SK-N-SH (cell line): Measurements from ENCODE around the gene PBX1. TPM values are rescaled to one million over a fixed set of nuclear protein-coding genes. Genes with fewer than 3 reads are reported as not detected.

ENCODE experiments used
- CTCF ChIA-PET: fragments of 300-600, 350-600 bp; formaldehyde crosslinking; extraction: SDS; loops from one replicate; lab custom pipeline; 2021; lab: Yijun Ruan, JAX
- POLR2A ChIA-PET: fragments of 350-600 bp; sonication (Branson Sonifier 250); formaldehyde crosslinking; extraction: SDS; loops from one replicate; lab custom pipeline; 2020; ENCODE audit warnings: antibody characterized with exemption, inconsistent platforms; lab: Yijun Ruan, JAX
- DNase-seq: peaks from one replicate; pipeline ENCODE4 v3.0.0; 2012
- H2AFZ ChIP-seq: fragments of 200-600 bp; sonication (generic); 2 replicates; pipeline ENCODE4 v1.8.1; 2016; ENCODE audit warnings: antibody characterized with exemption, mild to moderate bottlenecking, low read depth
- H3F3A ChIP-seq: fragments of 200-600 bp; sonication (generic); replicated peaks from 2 replicates; pipeline ENCODE3; 2016; ENCODE audit warnings: antibody characterized with exemption, mild to moderate bottlenecking; ENCODE audit not compliant: insufficient read depth
- H3K27ac ChIP-seq, 2 experiments: fragments of 200-500 bp in 1 of 2; fragments of 200-600 bp in 1 of 2; sonication (Bioruptor generic) in 1 of 2; sonication (generic), shearing (Covaris generic) in 1 of 2; 2 replicates each; pipeline versions ENCODE4 v1.5.1 to v1.6.1; 2014 to 2016; ENCODE audit warnings: low read depth in 2 of 2, inconsistent platforms in 1 of 2, low read length in 1 of 2, mild to moderate bottlenecking in 1 of 2, mixed read lengths in 1 of 2
- H3K27me3 ChIP-seq: fragments of 200-600 bp; sonication (generic), shearing (Covaris generic); 2 replicates; pipeline ENCODE4 v1.6.1; 2016; ENCODE audit warnings: mixed run types; ENCODE audit not compliant: insufficient read depth
- H3K36me3 ChIP-seq, 2 experiments: fragments of 200-500 bp in 1 of 2; fragments of 200-600 bp in 1 of 2; sonication (Bioruptor generic) in 1 of 2; sonication (generic) in 1 of 2; replicated peaks in 1 of 2; 2 replicates each; pipeline versions ENCODE3 to v1.5.1; 2014 to 2016; ENCODE audit warnings: low read length in 1 of 2, mild to moderate bottlenecking in 1 of 2; ENCODE audit not compliant: insufficient read depth in 2 of 2, control insufficient read depth in 1 of 2
- H3K4me1 ChIP-seq, 2 experiments: fragments of 200-500 bp in 1 of 2; fragments of 200-600 bp in 1 of 2; sonication (Bioruptor generic) in 1 of 2; sonication (generic), shearing (Covaris generic) in 1 of 2; 2 replicates each; pipeline versions ENCODE4 v1.5.1 to v1.6.1; 2014 to 2016; ENCODE audit warnings: low read depth in 1 of 2, low read length in 1 of 2, mixed run types in 1 of 2; ENCODE audit not compliant: insufficient read depth in 2 of 2, control insufficient read depth in 1 of 2
- H3K4me2 ChIP-seq: fragments of 200-600 bp; sonication (generic), shearing (Covaris generic); 2 replicates; pipeline ENCODE4 v1.6.1; 2017; ENCODE audit warnings: mixed run types
- H3K4me3 ChIP-seq, 2 experiments: fragments of 200-500 bp in 1 of 2; fragments of 200-600 bp in 1 of 2; sonication (Bioruptor generic) in 1 of 2; sonication (generic), shearing (Covaris generic) in 1 of 2; 2 replicates each; pipeline versions ENCODE4 v1.5.1 to v1.8.1; 2014 to 2016; ENCODE audit warnings: low read depth in 2 of 2, inconsistent platforms in 1 of 2, low read length in 1 of 2, mild to moderate bottlenecking in 1 of 2, mixed read lengths in 1 of 2, moderate library complexity in 1 of 2
- H3K79me2 ChIP-seq: fragments of 200-600 bp; sonication (generic); 2 replicates; pipeline ENCODE4 v1.8.1; 2017; ENCODE audit warnings: mild to moderate bottlenecking; ENCODE audit not compliant: insufficient read depth
- H3K9ac ChIP-seq: fragments of 200-600 bp; sonication (generic); 2 replicates; pipeline ENCODE4 v1.6.1; 2017; ENCODE audit warnings: mixed run types
- H3K9me2 ChIP-seq: fragments of 200-600 bp; sonication (generic); 2 replicates; pipeline ENCODE4 v1.6.1; 2017; ENCODE audit warnings: mixed run types
- H3K9me3 ChIP-seq: fragments of 200-600 bp; sonication (generic); 2 replicates; pipeline ENCODE4 v1.6.1; 2017; ENCODE audit warnings: mixed run types, mild to moderate bottlenecking, moderate library complexity
- H4K20me1 ChIP-seq: fragments of 200-600 bp; sonication (generic); 2 replicates; pipeline ENCODE4 v1.6.1; 2017; ENCODE audit warnings: mild to moderate bottlenecking, mixed run types; ENCODE audit not compliant: insufficient read depth
- ELF1 ChIP-seq: IDR thresholded peaks from 2 replicates; pipeline ENCODE4 v1.4.0; 2012
- EP300 ChIP-seq, 2 experiments: IDR thresholded peaks; 2 replicates each; pipeline versions ENCODE4 v1.4.0 to v1.6.1; 2012; ENCODE audit warnings: borderline replicate concordance in 1 of 2, low read depth in 1 of 2, low read length in 1 of 2
- EZH2phosphoT487 ChIP-seq: fragments of 200-600 bp; sonication (generic); IDR thresholded peaks from 2 replicates; pipeline ENCODE4 v1.6.1; 2017; ENCODE audit warnings: low read depth, mixed run types, mild to moderate bottlenecking, antibody characterized with exemption, moderate library complexity, borderline replicate concordance
- FOXJ3 ChIP-seq: sonication (generic); formaldehyde crosslinking; IDR thresholded peaks from 2 replicates; pipeline ENCODE4 v1.5.1; 2020; ENCODE audit warnings: mild to moderate bottlenecking, missing genetic modification reagents
- GABPA ChIP-seq: IDR thresholded peaks from 2 replicates; pipeline ENCODE4 v1.4.0; 2012; ENCODE audit warnings: low read depth, mild to moderate bottlenecking
- GATA2 ChIP-seq: sonication (generic); formaldehyde crosslinking; IDR thresholded peaks from 2 replicates; pipeline ENCODE4 v1.5.0; 2020; ENCODE audit warnings: mild to moderate bottlenecking, missing genetic modification reagents
- JUND ChIP-seq: IDR thresholded peaks from 2 replicates; pipeline ENCODE4 v1.4.0; 2012
- MEF2A ChIP-seq: IDR thresholded peaks from 2 replicates; pipeline ENCODE4 v1.4.0; 2012; ENCODE audit warnings: low read depth, borderline replicate concordance
- MXI1 ChIP-seq: IDR thresholded peaks from 2 replicates; pipeline ENCODE4 v1.6.1; 2012; ENCODE audit warnings: mild to moderate bottlenecking, low read depth, low read length, improper control_type of control experiment
- NFIC ChIP-seq: IDR thresholded peaks from 2 replicates; pipeline ENCODE4 v1.4.0; 2012; ENCODE audit warnings: borderline replicate concordance
- NRF1 ChIP-seq: IDR thresholded peaks from 2 replicates; pipeline ENCODE4 v1.6.1; 2012; ENCODE audit warnings: low read depth, mild to moderate bottlenecking, low read length
- RAD21 ChIP-seq: IDR thresholded peaks from 2 replicates; pipeline ENCODE4 v1.6.1; 2012; ENCODE audit warnings: mild to moderate bottlenecking, low read length
- RCOR1 ChIP-seq: fragments of 150-350 bp; IDR thresholded peaks from 2 replicates; pipeline ENCODE4 v1.6.1; 2017; ENCODE audit warnings: antibody characterized with exemption, low read length
- SIN3A ChIP-seq: IDR thresholded peaks from 2 replicates; pipeline ENCODE4 v1.6.1; 2012; ENCODE audit warnings: low read depth, mild to moderate bottlenecking, low read length, moderate library complexity, borderline replicate concordance
- SMC3 ChIP-seq: IDR thresholded peaks from 2 replicates; pipeline ENCODE4 v1.6.1; 2012; ENCODE audit warnings: low read depth, low read length, improper control_type of control experiment
- TAF1 ChIP-seq: IDR thresholded peaks from 2 replicates; pipeline ENCODE4 v1.6.1; 2012; ENCODE audit warnings: low read depth, mild to moderate bottlenecking, low read length, moderate library complexity, borderline replicate concordance
- TCF12 ChIP-seq: IDR thresholded peaks from 2 replicates; pipeline ENCODE4 v1.4.0; 2012
- WGBS: methylation state at CpG from one replicate; pipeline ENCODE4 v1.1.6; 2017; ENCODE audit warnings: low lambda C conversion rate; 5-methylcytosine and 5-hydroxymethylcytosine counted together
- polyA plus RNA-seq, 3 experiments: library from polyadenylated mRNA; depleted of rRNA; stranded (reverse); fragments of >200 nt; gene quantifications; 2 replicates each; pipeline ENCODE4 v1.2.3, GENCODE V29; 2012
- TF ChIP-seq, protein P1 (sequence below): IDR thresholded peaks from 2 replicates; pipeline ENCODE4 v1.4.0; 2012; ENCODE audit warnings: low read depth, borderline replicate concordance
- TF ChIP-seq, protein P2 (sequence below): IDR thresholded peaks from 2 replicates; pipeline ENCODE4; 2012

The PBX1 gene
- polyA plus RNA-seq, 1 of the 3 experiments (the other 2 are of a cell fraction) = 27.0 TPM

GRCh38 chr1:164708596-164708995 is 149.6 kb downstream of the PBX1 start:
- Histone ChIP-seq H3F3A (peaks cover 24% of the 10 kb centered on the region), H3K9me2 (no peaks in the 10 kb centered on the region), H3K79me2 (no peaks in the 10 kb centered on the region), H4K20me1 (no peaks in the 10 kb centered on the region), H3K9ac (no peak overlapping the region), H3K4me3 (no peak overlapping the region), H2AFZ (no peak overlapping the region), H3K4me2 (no peak overlapping the region), H3K9me3 (no peaks in the 10 kb centered on the region), H3K27ac (peak overlapping the region in 1 of 2 experiments; percentile 91; a peak in 2 of 4 replicates), H3K36me3 (no peaks in the 10 kb centered on the region), H3K4me1 (peaks cover 15 to 49% of the 10 kb centered on the region in 2 experiments), H3K27me3 (no peaks in the 10 kb centered on the region)
- ChIA-PET CTCF (interaction anchor here (0.7 kb wide), 1 partner anchor 1326 kb away, joined by 4 read pairs; no protein-coding TSS in a partner anchor), POLR2A (no interaction called here)
- no peak for DNase-seq
- TF ChIP-seq TCF12 = no peak
- TF ChIP-seq SMC3 = no peak
- TF ChIP-seq, protein P1, sequence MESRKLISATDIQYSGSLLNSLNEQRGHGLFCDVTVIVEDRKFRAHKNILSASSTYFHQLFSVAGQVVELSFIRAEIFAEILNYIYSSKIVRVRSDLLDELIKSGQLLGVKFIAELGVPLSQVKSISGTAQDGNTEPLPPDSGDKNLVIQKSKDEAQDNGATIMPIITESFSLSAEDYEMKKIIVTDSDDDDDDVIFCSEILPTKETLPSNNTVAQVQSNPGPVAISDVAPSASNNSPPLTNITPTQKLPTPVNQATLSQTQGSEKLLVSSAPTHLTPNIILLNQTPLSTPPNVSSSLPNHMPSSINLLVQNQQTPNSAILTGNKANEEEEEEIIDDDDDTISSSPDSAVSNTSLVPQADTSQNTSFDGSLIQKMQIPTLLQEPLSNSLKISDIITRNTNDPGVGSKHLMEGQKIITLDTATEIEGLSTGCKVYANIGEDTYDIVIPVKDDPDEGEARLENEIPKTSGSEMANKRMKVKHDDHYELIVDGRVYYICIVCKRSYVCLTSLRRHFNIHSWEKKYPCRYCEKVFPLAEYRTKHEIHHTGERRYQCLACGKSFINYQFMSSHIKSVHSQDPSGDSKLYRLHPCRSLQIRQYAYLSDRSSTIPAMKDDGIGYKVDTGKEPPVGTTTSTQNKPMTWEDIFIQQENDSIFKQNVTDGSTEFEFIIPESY = no peak
- TF ChIP-seq ELF1 = no peak
- TF ChIP-seq MXI1 = no peak
- TF ChIP-seq EP300 (IDR thresholded peaks at IDR 0.05; ENCODE audit: borderline replicate concordance in 1 of 2, low read depth in 1 of 2, low read length in 1 of 2) = no peak
- no peak for TF ChIP-seq EZH2phosphoT487
- no peak for TF ChIP-seq RAD21
- TF ChIP-seq GABPA = no peak
- no peak for TF ChIP-seq NRF1
- no peak for TF ChIP-seq GATA2 (CRISPR knock-in tag)
- no peak for TF ChIP-seq JUND
- TF ChIP-seq FOXJ3 (CRISPR knock-in tag) = no peak
- TF ChIP-seq SIN3A = no peak
- TF ChIP-seq NFIC = no peak
- TF ChIP-seq RCOR1 = no peak
- TF ChIP-seq, protein P2, sequence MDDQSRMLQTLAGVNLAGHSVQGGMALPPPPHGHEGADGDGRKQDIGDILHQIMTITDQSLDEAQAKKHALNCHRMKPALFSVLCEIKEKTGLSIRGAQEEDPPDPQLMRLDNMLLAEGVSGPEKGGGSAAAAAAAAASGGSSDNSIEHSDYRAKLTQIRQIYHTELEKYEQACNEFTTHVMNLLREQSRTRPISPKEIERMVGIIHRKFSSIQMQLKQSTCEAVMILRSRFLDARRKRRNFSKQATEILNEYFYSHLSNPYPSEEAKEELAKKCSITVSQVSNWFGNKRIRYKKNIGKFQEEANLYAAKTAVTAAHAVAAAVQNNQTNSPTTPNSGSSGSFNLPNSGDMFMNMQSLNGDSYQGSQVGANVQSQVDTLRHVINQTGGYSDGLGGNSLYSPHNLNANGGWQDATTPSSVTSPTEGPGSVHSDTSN = no peak
- TF ChIP-seq TAF1 = no peak
- TF ChIP-seq MEF2A = no peak
- 91% methylated on average over 3 of the region's 3 CpGs for WGBS
